Measurements from ENCODE around the gene POU2AF1. TPM values are rescaled to one million over a fixed set of nuclear protein-coding genes. Genes with fewer than 3 reads are reported as not detected.

POU2AF1 gene
- total and polyA plus RNA-seq, 2 of the 8 experiments (the other 6 are each of a cell fraction or from before 2014, with no cell fraction given): not detected

GRCh38 chr11:111373590-111373989, 5.5 kb downstream of the POU2AF1 start:
- ChIA-PET POLR2A (ENCODE audit: partially characterized antibody) (interaction anchor here (1.0 kb wide), 1 partner anchor 39 kb away, joined by 3 read pairs; no protein-coding TSS in a partner anchor), CTCF (ENCODE audit: partially characterized antibody) (no interaction called here)
- Histone ChIP-seq H3K56ac (replicated peaks; ENCODE audit: insufficient read length, low read depth, low read length) (no peak overlapping the region), H3K27ac (ENCODE audit: low read depth, low read length) (no peak overlapping the region), H3K14ac (ENCODE audit: insufficient read length) (no peak overlapping the region), H3K27me3 (replicated peaks in 1 of 4; ENCODE audit: control insufficient read depth in 3 of 4, extremely low read depth in 1 of 4, insufficient read depth in 3 of 4, low read length in 3 of 4) (no peaks in the 10 kb centered on the region), H3K36me3 (ENCODE audit: control insufficient read depth in 2 of 4, insufficient read depth in 4 of 4, low read length in 3 of 4) (no peaks in the 10 kb centered on the region), H2AK5ac (ENCODE audit: low read depth, low read length) (no peak overlapping the region), H2BK12ac (ENCODE audit: low read depth, low read length) (no peak overlapping the region), H3K9me3 (ENCODE audit: insufficient read depth in 2 of 2, low read depth in 1 of 2, low read length in 1 of 2) (no peaks in the 10 kb centered on the region), H3K4me2 (ENCODE audit: insufficient read depth in 1 of 2, low read depth in 2 of 2, low read length in 2 of 2) (no peak overlapping the region), H4K5ac (ENCODE audit: insufficient read length, low read depth, low read length) (no peak overlapping the region), H4K8ac (ENCODE audit: extremely low read depth, insufficient read depth, low read length) (no peak overlapping the region), H3K9ac (replicated peaks in 1 of 4; ENCODE audit: extremely low read depth in 1 of 4, low read depth in 3 of 4, low read length in 3 of 4) (no peak overlapping the region), H3K79me2 (ENCODE audit: control insufficient read depth in 1 of 2, insufficient read depth in 2 of 2, low read length in 2 of 2) (no peaks in the 10 kb centered on the region), H3K23me2 (ENCODE audit: low read depth, low read length) (no peaks in the 10 kb centered on the region), H3K18ac (ENCODE audit: extremely low read depth, low read length) (no peak overlapping the region), H3K4me1 (replicated peaks in 1 of 4; ENCODE audit: control insufficient read depth in 3 of 4, insufficient read depth in 4 of 4, low read length in 3 of 4) (no peaks in the 10 kb centered on the region), H3K79me1 (ENCODE audit: low read depth, low read length) (no peaks in the 10 kb centered on the region), H3K23ac (ENCODE audit: insufficient read length) (no peak overlapping the region), H2BK120ac (replicated peaks; ENCODE audit: low read depth, low read length) (no peak overlapping the region), H2BK15ac (ENCODE audit: low read length) (no peak overlapping the region), H4K91ac (replicated peaks; ENCODE audit: insufficient read length, low read length) (no peak overlapping the region), H2AFZ (ENCODE audit: low read length) (no peak overlapping the region), H3K4ac (replicated peaks; ENCODE audit: insufficient read length, low read depth, low read length) (no peak overlapping the region), H2BK5ac (ENCODE audit: low read depth, low read length) (no peak overlapping the region), H2BK20ac (ENCODE audit: low read length) (no peak overlapping the region), H3K4me3 (ENCODE audit: extremely low read depth in 1 of 4, insufficient read depth in 2 of 4, low read depth in 3 of 4, low read length in 4 of 4) (no peak overlapping the region), H4K20me1 (replicated peaks in 1 of 2; ENCODE audit: control insufficient read depth in 1 of 2, insufficient read depth in 2 of 2, low read length in 2 of 2) (no peaks in the 10 kb centered on the region)
- FAIRE-seq (no peak), DNase-seq (ENCODE audit: low read depth in 1 of 2, low spot score in 2 of 2) (peak in 1 of 2 experiments; percentile 1)
- 92% methylated on average over 1 of the region's 1 CpG; no CpG with 5 or more reads in 1 of the 2 experiments for WGBS, 2 experiments (ENCODE audit: extremely low coverage in 1 of 2, insufficient coverage in 1 of 2, insufficient read length in 1 of 2, insufficient replicate concordance in 2 of 2, low coverage in 1 of 2, low lambda C conversion rate in 2 of 2, missing lambda C conversion rate in 1 of 2)
- TF ChIP-seq BCL11A (IDR thresholded peaks at IDR 0.05; ENCODE audit: low read depth in 2 of 2, low read length in 2 of 2) (no peak), SIRT6 (IDR thresholded peaks at IDR 0.05; ENCODE audit: low read length) (no peak), TAF7 (optimal IDR thresholded peaks at IDR 0.05; ENCODE audit: borderline replicate concordance, low read depth, low read length) (no peak), RFX5 (IDR thresholded peaks at IDR 0.05; ENCODE audit: borderline replicate concordance, low read depth, low read length) (no peak)

Data from H1 (cell line).